ENCODE measurements around the gene TBC1D22A.
"Not testable (repeated sequence)": the region's sequence is repeated elsewhere in the genome, so short reads cannot be mapped to it uniquely, and the experiment has no call there.

Gene TBC1D22A

GRCh38 chr22:47042116-47042825, 279.8 kb downstream of the TBC1D22A start:
- DNase-seq = no peak

GRCh38 chr22:47042861-47043496, 280.5 kb downstream of the TBC1D22A start:
- no peak for DNase-seq

- DNase-seq = no peak
Measured at GRCh38 chr22:47043835-47044721, 281.6 kb downstream of the TBC1D22A start.

- no peak for DNase-seq
Measured at GRCh38 chr22:47044722-47045535, 282.5 kb downstream of the TBC1D22A start.

- no peak for DNase-seq
Measured at GRCh38 chr22:47045691-47046410, 283.4 kb downstream of the TBC1D22A start.

- no peak for DNase-seq
Measured at GRCh38 chr22:47046411-47047065, 284.1 kb downstream of the TBC1D22A start.

GRCh38 chr22:47047321-47048122, 285.1 kb downstream of the TBC1D22A start:
- DNase-seq = no peak

GRCh38 chr22:47048123-47049077, 285.9 kb downstream of the TBC1D22A start:
- DNase-seq = no peak

GRCh38 chr22:47049078-47049624, 286.7 kb downstream of the TBC1D22A start:
- DNase-seq = no peak

- DNase-seq = not testable (repeated sequence)
Measured at GRCh38 chr22:47049736-47050400, 287.4 kb downstream of the TBC1D22A start.

GRCh38 chr22:47050401-47051051, 288.1 kb downstream of the TBC1D22A start:
- DNase-seq = no peak

- DNase-seq = no peak
Measured at GRCh38 chr22:47051441-47052071, 289.1 kb downstream of the TBC1D22A start.

- no peak for DNase-seq
Measured at GRCh38 chr22:47052236-47053012, 290.0 kb downstream of the TBC1D22A start.

- no peak for DNase-seq
Measured at GRCh38 chr22:47053013-47053725, 290.7 kb downstream of the TBC1D22A start.

- DNase-seq = no peak
Measured at GRCh38 chr22:47053726-47054141, 291.3 kb downstream of the TBC1D22A start.

Measured in activated CD4-positive, alpha-beta T cell treated with anti-CD3 and anti-CD28 coated beads for 1 hour (primary cell).